HUES6 (cell line): ENCODE data around the gene ZNF460.
A peak's percentile ranks its signal among the peaks of the same experiment; 100 is the strongest.
"Not testable (repeated sequence)": the region's sequence is repeated elsewhere in the genome, so short reads cannot be mapped to it uniquely, and the experiment has no call there.

Experiments used
- H3K27ac ChIP-seq: 2 replicates; pipeline ENCODE4 v1.7.0; 2013; ENCODE audit warnings: low read depth, mild to moderate bottlenecking, low read length, inconsistent platforms
- H3K27me3 ChIP-seq: 2 replicates; pipeline ENCODE4 v1.6.1; 2013; ENCODE audit warnings: low read length; ENCODE audit not compliant: control insufficient read depth, insufficient read depth
- H3K36me3 ChIP-seq: 2 replicates; pipeline ENCODE4 v1.6.1; 2013; ENCODE audit warnings: low read length; ENCODE audit not compliant: control insufficient read depth, insufficient read depth
- H3K4me1 ChIP-seq: 2 replicates; pipeline ENCODE4 v1.6.1; 2013; ENCODE audit warnings: low read length; ENCODE audit not compliant: control insufficient read depth, insufficient read depth
- H3K4me3 ChIP-seq: 2 replicates; pipeline ENCODE4 v1.5.1; 2013; ENCODE audit warnings: low read depth, low read length
- H3K9ac ChIP-seq: one replicate; pipeline ENCODE4 v1.6.1; 2013; ENCODE audit warnings: mild to moderate bottlenecking, low read length
- H3K9me3 ChIP-seq: 2 replicates; pipeline ENCODE4 v1.6.1; 2013; ENCODE audit warnings: low read depth, low read length; ENCODE audit not compliant: control insufficient read depth, insufficient read depth

Gene ZNF460

DNA sequence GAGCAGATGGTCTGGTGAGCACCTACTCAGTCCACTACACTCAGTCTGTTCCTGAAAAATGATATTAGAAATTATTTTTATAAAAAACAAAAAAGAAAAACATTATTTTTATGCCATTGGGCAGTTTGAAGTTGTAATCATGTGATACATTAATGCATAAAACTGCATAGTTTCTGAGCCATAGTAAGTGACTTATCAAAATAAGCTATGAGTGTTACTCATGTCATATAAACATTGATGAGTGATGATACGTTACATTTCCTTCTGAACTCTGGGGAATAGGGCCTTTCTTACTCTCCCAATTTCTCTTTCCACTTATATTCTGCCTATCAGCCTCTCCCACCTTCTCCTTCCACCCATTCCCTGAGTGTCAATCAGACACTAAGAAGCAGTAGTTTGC, 31.0 kb upstream of the ZNF460 start:
- peaks cover 83% of the 10 kb centered on the region for H3K36me3 ChIP-seq
- H3K9me3 ChIP-seq, result no peaks in the 10 kb centered on the region
- H3K27ac ChIP-seq, result no peak overlapping the region
- H3K27me3 ChIP-seq, result no peaks in the 10 kb centered on the region
- H3K9ac ChIP-seq, result no peak overlapping the region
- H3K4me3 ChIP-seq, result no peak overlapping the region
- H3K4me1 ChIP-seq, result no peaks in the 10 kb centered on the region

- H3K9ac ChIP-seq, H3K27me3 ChIP-seq, H3K9me3 ChIP-seq, H3K4me3 ChIP-seq, H3K4me1 ChIP-seq, H3K27ac ChIP-seq: not testable (repeated sequence)
- H3K36me3 ChIP-seq, result peaks cover 55% of the 10 kb centered on the region
Observed at GRCh38 chr19:57253767-57254166, 26.5 kb upstream of the ZNF460 start.

DNA sequence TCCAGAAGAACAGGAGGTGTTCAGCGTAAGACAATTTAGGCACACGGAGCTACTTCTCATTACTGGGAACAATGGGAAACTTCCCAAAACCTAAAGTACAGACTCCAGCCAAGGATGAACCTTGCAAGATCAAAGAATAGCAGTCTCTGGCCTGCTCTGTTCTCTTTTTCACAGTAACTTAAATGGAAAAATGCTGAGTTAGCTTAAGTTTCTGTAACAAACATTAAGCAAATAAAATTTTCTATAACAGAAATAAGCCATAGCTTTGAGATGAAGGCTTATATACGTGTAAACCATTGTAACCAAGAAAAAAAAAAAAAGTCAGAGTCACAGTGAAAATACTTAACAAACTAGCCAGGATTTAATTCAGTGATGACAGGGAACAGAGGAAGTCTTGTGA, 18.2 kb upstream of the ZNF460 start:
- Histone ChIP-seq H3K27me3 (no peaks in the 10 kb centered on the region), H3K9me3 (no peaks in the 10 kb centered on the region), H3K4me1 (peaks cover 12% of the 10 kb centered on the region), H3K36me3 (peaks cover 5% of the 10 kb centered on the region; the same call in 1 of the 2 replicates), H3K4me3 (no peak overlapping the region), H3K27ac (no peak overlapping the region), H3K9ac (no peak overlapping the region)

DNA sequence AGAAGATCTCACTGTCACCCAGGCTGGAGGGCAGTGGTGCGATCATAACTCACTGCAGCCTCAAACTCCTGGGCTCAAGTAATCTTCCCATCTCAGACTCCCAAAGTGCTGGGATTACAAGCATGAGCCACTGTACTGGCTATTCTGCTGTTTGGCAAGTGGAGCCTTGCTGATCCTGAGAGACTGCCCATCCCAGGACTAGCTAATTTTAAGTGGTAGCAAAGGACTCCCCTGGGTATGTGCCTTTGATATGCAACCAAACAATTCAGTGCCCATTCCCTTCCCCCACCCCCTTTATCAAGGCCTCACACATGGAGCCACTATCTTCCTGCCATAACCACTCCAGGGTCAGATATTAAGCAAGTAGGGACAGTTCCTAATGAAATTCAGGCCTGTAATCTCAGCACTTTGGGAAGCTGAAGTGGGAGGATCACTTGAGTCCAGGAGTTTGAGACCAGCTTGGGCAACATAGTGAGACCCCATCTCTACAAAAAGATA, 17.0 kb upstream of the ZNF460 start:
- Histone ChIP-seq H3K36me3 (peaks cover 5% of the 10 kb centered on the region; the same call in 1 of the 2 replicates), H3K9me3 (no peaks in the 10 kb centered on the region), H3K27me3 (no peaks in the 10 kb centered on the region), H3K27ac (no peak overlapping the region), H3K4me3 (peak overlapping the region; percentile 9; the same call in 1 of the 2 replicates), H3K4me1 (peaks cover 17% of the 10 kb centered on the region), H3K9ac (no peak overlapping the region)

- peaks cover 20% of the 10 kb centered on the region for H3K4me1 ChIP-seq
- no peaks in the 10 kb centered on the region for H3K9me3 ChIP-seq
- H3K4me3 ChIP-seq, result no peak overlapping the region
- H3K27ac ChIP-seq, result no peak overlapping the region
- H3K27me3 ChIP-seq, result no peaks in the 10 kb centered on the region
- no peaks in the 10 kb centered on the region for H3K36me3 ChIP-seq
- H3K9ac ChIP-seq, result no peak overlapping the region
Observed at GRCh38 chr19:57267291-57267690, 13.0 kb upstream of the ZNF460 start.

DNA sequence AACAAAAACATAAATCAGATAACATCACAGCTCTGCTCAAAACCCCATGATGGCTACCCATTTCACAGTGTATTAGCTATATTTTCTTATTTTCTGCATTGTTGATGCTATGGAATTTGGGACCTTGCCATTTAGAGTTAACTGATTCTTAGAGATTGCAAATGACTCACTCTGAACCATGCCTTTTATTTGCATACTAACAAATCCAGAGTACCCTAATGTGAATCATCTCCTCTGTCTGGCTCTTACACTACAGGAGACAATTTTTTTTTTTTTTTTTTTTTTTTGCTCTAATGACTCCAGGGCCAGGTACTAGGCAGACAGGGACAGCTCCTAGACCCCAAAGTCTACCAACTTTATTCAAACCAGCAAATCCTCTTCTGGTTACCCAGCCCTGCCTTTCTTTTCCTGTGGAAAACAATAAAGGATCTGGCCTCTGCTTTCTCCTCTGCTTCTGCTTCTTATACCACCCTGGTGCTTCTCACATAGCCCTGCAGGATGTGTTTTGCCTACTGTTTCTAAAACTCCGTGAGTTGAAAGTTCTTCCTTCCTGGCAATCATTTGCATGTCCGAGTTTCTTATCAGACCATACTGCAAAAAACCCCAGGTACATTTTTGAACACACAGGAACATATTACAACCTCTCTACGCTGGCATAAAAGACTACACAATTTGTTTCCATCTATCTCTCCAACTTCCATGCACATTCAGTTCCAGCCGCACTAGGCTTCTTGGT, 10.6 kb upstream of the ZNF460 start:
- Histone ChIP-seq H3K27ac (no peak overlapping the region), H3K27me3 (no peaks in the 10 kb centered on the region), H3K36me3 (no peaks in the 10 kb centered on the region), H3K9ac (no peak overlapping the region), H3K4me1 (peaks cover 8% of the 10 kb centered on the region; the same call in 1 of the 2 replicates), H3K4me3 (no peak overlapping the region), H3K9me3 (no peaks in the 10 kb centered on the region)

- peaks cover 8% of the 10 kb centered on the region; the same call in 1 of the 2 replicates for H3K4me1 ChIP-seq
- no peaks in the 10 kb centered on the region for H3K27me3 ChIP-seq
- H3K9me3 ChIP-seq, result no peaks in the 10 kb centered on the region
- H3K27ac ChIP-seq, result no peak overlapping the region
- H3K9ac ChIP-seq, result no peak overlapping the region
- no peak overlapping the region for H3K4me3 ChIP-seq
- H3K36me3 ChIP-seq, result no peaks in the 10 kb centered on the region
Observed at GRCh38 chr19:57271280-57271679, 9.0 kb upstream of the ZNF460 start.

GRCh38 chr19:57273014-57273413, 7.3 kb upstream of the ZNF460 start:
- Histone ChIP-seq H3K4me3 (no peak overlapping the region), H3K4me1 (peaks cover 4% of the 10 kb centered on the region; the same call in 1 of the 2 replicates), H3K9me3 (no peaks in the 10 kb centered on the region), H3K27me3 (no peaks in the 10 kb centered on the region), H3K27ac (no peak overlapping the region), H3K36me3 (no peaks in the 10 kb centered on the region), H3K9ac (no peak overlapping the region)

GRCh38 chr19:57276430-57276829, 3.9 kb upstream of the ZNF460 start:
- H3K4me3 ChIP-seq, result no peak overlapping the region
- no peaks in the 10 kb centered on the region for H3K27me3 ChIP-seq
- no peak overlapping the region for H3K27ac ChIP-seq
- no peak overlapping the region for H3K9ac ChIP-seq
- no peaks in the 10 kb centered on the region for H3K9me3 ChIP-seq
- peaks cover 6% of the 10 kb centered on the region; the same call in 1 of the 2 replicates for H3K36me3 ChIP-seq
- peaks cover 5% of the 10 kb centered on the region; the same call in 1 of the 2 replicates for H3K4me1 ChIP-seq

DNA sequence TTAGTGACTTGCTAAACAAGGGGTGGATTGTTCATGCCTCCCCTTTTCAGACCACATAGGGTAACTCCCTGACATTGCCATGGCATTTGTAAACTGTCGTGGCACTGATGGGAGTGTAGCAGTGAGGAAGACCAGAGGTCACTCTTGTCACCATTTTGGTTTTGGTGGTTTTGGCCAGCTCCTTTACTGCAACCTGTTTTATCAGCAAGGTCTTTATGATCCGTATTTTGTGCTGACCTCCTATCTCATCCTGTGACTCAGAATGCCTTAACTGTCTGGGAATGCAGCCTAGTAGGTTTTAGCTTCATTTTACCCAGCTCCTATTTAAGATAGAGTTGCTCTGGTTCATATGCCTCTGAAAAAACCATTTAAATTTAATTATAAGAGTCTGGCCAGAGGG, 1.8 kb upstream of the ZNF460 start:
- H3K9ac ChIP-seq, H3K27ac ChIP-seq, H3K9me3 ChIP-seq, H3K4me3 ChIP-seq, H3K27me3 ChIP-seq: not testable (repeated sequence)
- Histone ChIP-seq H3K4me1 (peaks cover 12% of the 10 kb centered on the region; the same call in 1 of the 2 replicates), H3K36me3 (peaks cover 18% of the 10 kb centered on the region)

- Histone ChIP-seq H3K4me3 (peak overlapping the region; percentile 83), H3K9me3 (no peaks in the 10 kb centered on the region), H3K4me1 (peaks cover 12% of the 10 kb centered on the region; the same call in 1 of the 2 replicates), H3K36me3 (peaks cover 28% of the 10 kb centered on the region), H3K27me3 (no peaks in the 10 kb centered on the region), H3K9ac (peak overlapping the region; percentile 97), H3K27ac (peak overlapping the region; percentile 92)
Observed at GRCh38 chr19:57279418-57280164, 694 bp upstream of the ZNF460 start.
